Muscle of leg (tissue), 11 donors: ENCODE results near the gene PAK5. TPM values are rescaled to one million over a fixed set of nuclear protein-coding genes. Genes with fewer than 3 reads are reported as not detected.

Experiments used
- DNase-seq: peaks from one replicate; pipeline ENCODE4 v3.0.0; 2013
- H3K27ac ChIP-seq: one replicate; pipeline ENCODE4 v1.5.1; 2013; ENCODE audit warnings: mild to moderate bottlenecking, low read length, control low read depth
- H3K27me3 ChIP-seq: one replicate; pipeline ENCODE4 v1.6.1; 2013; ENCODE audit warnings: low read length; ENCODE audit not compliant: control insufficient read depth, insufficient read depth
- H3K36me3 ChIP-seq: one replicate; pipeline ENCODE4 v1.6.1; 2013; ENCODE audit warnings: low read length; ENCODE audit not compliant: control insufficient read depth, insufficient read depth
- H3K4me1 ChIP-seq: one replicate; pipeline ENCODE4 v1.6.1; 2013; ENCODE audit warnings: low read length; ENCODE audit not compliant: control insufficient read depth, insufficient read depth
- H3K4me3 ChIP-seq: one replicate; pipeline ENCODE4 v1.5.1; 2013; ENCODE audit warnings: low read length, control low read depth
- H3K9me3 ChIP-seq: replicated peaks from 2 replicates; pipeline ENCODE4 v1.6.1; 2013; ENCODE audit warnings: low read depth, low read length; ENCODE audit not compliant: control insufficient read depth
- WGBS: methylation state at CpG from one replicate; pipeline ENCODE4 v1.1.5; 2013; ENCODE audit warnings: missing lambda C conversion rate; ENCODE audit not compliant: insufficient coverage; 5-methylcytosine and 5-hydroxymethylcytosine counted together
- polyA plus RNA-seq, 8 donors: library from polyadenylated mRNA; unstranded; fragments of 120-200 nt; gene quantifications; one replicate each; pipeline versions ENCODE4 v1.2.1 to v1.2.3, GENCODE V29; 2013; ENCODE audit warnings: inconsistent platforms in 1 of 8, low replicate concordance in 1 of 8; ENCODE audit not compliant: insufficient read length in 8 of 8, insufficient read depth in 1 of 8
- total RNA-seq: library from RNA; stranded (reverse); fragments of 120-200 nt; gene quantifications from one replicate; pipeline ENCODE4 v1.2.4, GENCODE V29; 2013

PAK5 gene
- total and polyA plus RNA-seq, 9 donors: 0.04 to 0.24 (median 0.12) TPM

GRCh38 chr20:9508696-9509178 is 330.1 kb downstream of the PAK5 start:
- Histone ChIP-seq H3K4me3 (no peak overlapping the region), H3K36me3 (no peaks in the 10 kb centered on the region), H3K4me1 (peaks cover 11% of the 10 kb centered on the region), H3K27ac (no peak overlapping the region), H3K27me3 (peaks cover 55% of the 10 kb centered on the region), H3K9me3 (no peaks in the 10 kb centered on the region)
- DNase-seq: no peak
- WGBS: 0% methylated on average over 28 of the region's 30 CpGs

- Histone ChIP-seq H3K36me3 (no peaks in the 10 kb centered on the region), H3K4me3 (no peak overlapping the region), H3K4me1 (peaks cover 11% of the 10 kb centered on the region), H3K27ac (no peak overlapping the region), H3K27me3 (peaks cover 55% of the 10 kb centered on the region), H3K9me3 (no peaks in the 10 kb centered on the region)
- 0% methylated on average over 11 of the region's 23 CpGs for WGBS
- DNase-seq: no peak
Observed at GRCh38 chr20:9508240-9508661, 330.6 kb downstream of the PAK5 start.

GRCh38 chr20:9507544-9508239 is 331.2 kb downstream of the PAK5 start:
- Histone ChIP-seq H3K27me3 (peaks cover 55% of the 10 kb centered on the region), H3K4me3 (no peak overlapping the region), H3K9me3 (no peaks in the 10 kb centered on the region), H3K36me3 (no peaks in the 10 kb centered on the region), H3K4me1 (peaks cover 11% of the 10 kb centered on the region), H3K27ac (no peak overlapping the region)
- WGBS: 4% methylated on average over 25 of the region's 37 CpGs
- no peak for DNase-seq

GRCh38 chr20:9506964-9507369 is 331.9 kb downstream of the PAK5 start:
- Histone ChIP-seq H3K4me3 (no peak overlapping the region), H3K27me3 (peaks cover 55% of the 10 kb centered on the region), H3K36me3 (no peaks in the 10 kb centered on the region), H3K9me3 (no peaks in the 10 kb centered on the region), H3K27ac (no peak overlapping the region), H3K4me1 (peaks cover 11% of the 10 kb centered on the region)
- WGBS: 3% methylated on average over 29 of the region's 31 CpGs
- DNase-seq: no peak

DNA sequence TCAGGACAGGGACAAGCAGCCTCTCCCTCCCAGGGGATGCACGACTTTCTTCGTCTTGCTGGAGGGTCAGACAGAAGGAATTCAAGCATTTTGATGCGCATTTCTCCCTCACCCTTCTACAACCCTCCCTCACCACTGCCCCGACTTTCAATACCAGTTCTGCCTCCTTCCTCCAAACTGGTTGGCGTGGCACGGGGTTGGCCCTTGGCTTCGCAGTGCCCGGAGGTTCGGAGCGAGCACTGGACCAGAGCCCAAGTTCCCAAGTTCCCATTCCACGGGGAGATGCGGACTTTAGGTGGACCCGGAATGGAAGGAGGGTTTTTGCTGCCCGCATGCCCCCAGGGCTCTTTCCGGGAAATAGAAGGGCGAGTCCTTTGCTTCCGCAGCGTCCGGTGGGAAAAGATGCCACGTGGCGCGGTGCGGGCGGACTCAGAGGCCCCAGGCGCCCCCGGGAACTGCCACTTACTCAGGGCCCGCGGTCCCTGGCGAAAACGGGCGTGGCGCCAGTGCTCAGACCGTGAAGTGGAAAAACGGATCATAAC is 332.5 kb downstream of the PAK5 start:
- no peaks in the 10 kb centered on the region for H3K9me3 ChIP-seq
- H3K27ac ChIP-seq: no peak overlapping the region
- H3K4me3 ChIP-seq: no peak overlapping the region

GRCh38 chr20:9503526-9504245 is 335.2 kb downstream of the PAK5 start:
- 25% methylated on average over 1 of the region's 9 CpGs for WGBS
- peaks cover 44% of the 10 kb centered on the region for H3K27me3 ChIP-seq
- H3K9me3 ChIP-seq: no peaks in the 10 kb centered on the region
- H3K27ac ChIP-seq: no peak overlapping the region
- DNase-seq: peak; percentile 55
- no peak overlapping the region for H3K4me3 ChIP-seq
- peaks cover 11% of the 10 kb centered on the region for H3K4me1 ChIP-seq
- H3K36me3 ChIP-seq: no peaks in the 10 kb centered on the region

More for the DNA sequence above, 332.5 kb downstream of the PAK5 start:
- H3K36me3 ChIP-seq: no peaks in the 10 kb centered on the region
- H3K27me3 ChIP-seq: peaks cover 55% of the 10 kb centered on the region
- WGBS: 5% methylated on average over 27 of the region's 34 CpGs
- peaks cover 11% of the 10 kb centered on the region for H3K4me1 ChIP-seq
- DNase-seq: no peak

GRCh38 chr20:9501473-9501872 is 337.4 kb downstream of the PAK5 start:
- no CpG with 5 or more reads among the region's 2 CpGs for WGBS
- peaks cover 5% of the 10 kb centered on the region for H3K4me1 ChIP-seq
- no peak overlapping the region for H3K27ac ChIP-seq
- H3K4me3 ChIP-seq: no peak overlapping the region
- no peaks in the 10 kb centered on the region for H3K9me3 ChIP-seq
- H3K36me3 ChIP-seq: no peaks in the 10 kb centered on the region
- no peak for DNase-seq
- H3K27me3 ChIP-seq: peaks cover 22% of the 10 kb centered on the region

- peak; percentile 51 for DNase-seq
- Histone ChIP-seq H3K27ac (no peak overlapping the region), H3K9me3 (no peaks in the 10 kb centered on the region), H3K36me3 (no peaks in the 10 kb centered on the region), H3K27me3 (peaks cover 9% of the 10 kb centered on the region), H3K4me1 (no peaks in the 10 kb centered on the region), H3K4me3 (no peak overlapping the region)
- 0% methylated on average over 1 of the region's 2 CpGs for WGBS
Observed at GRCh38 chr20:9500121-9500520, 338.8 kb downstream of the PAK5 start.

GRCh38 chr20:9499126-9499899 is 339.6 kb downstream of the PAK5 start:
- Histone ChIP-seq H3K27ac (no peak overlapping the region), H3K9me3 (no peaks in the 10 kb centered on the region), H3K4me1 (no peaks in the 10 kb centered on the region), H3K27me3 (peaks cover 3% of the 10 kb centered on the region), H3K36me3 (no peaks in the 10 kb centered on the region), H3K4me3 (no peak overlapping the region)
- WGBS: 86% methylated on average over 4 of the region's 5 CpGs
- no peak for DNase-seq

DNA sequence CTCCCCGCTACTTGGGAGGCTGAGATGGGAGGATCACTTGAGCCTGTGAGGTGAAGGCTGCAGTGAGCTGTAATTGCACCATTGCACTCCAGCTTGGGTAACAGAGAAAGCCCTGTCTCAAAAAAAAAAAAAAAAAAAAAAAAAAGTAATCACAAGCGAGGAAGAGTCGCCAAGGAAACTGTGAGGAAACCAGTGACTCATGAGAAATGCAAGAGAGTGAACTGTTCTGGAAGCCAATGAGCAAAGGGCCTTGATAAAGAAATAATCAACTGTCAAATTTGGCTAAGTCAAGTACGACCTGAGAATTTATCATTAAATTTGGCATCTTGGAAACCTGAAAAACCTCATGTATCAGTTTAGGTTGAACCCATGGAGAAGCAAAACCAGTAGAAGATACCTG is 340.6 kb downstream of the PAK5 start:
- no peak for DNase-seq
- no peak overlapping the region for H3K4me3 ChIP-seq
- H3K9me3 ChIP-seq: no peaks in the 10 kb centered on the region
- peaks cover 3% of the 10 kb centered on the region for H3K27me3 ChIP-seq
- WGBS: 79% methylated on average over 2 of the region's 4 CpGs
- no peaks in the 10 kb centered on the region for H3K4me1 ChIP-seq
- H3K27ac ChIP-seq: no peak overlapping the region
- no peaks in the 10 kb centered on the region for H3K36me3 ChIP-seq
